ENCODE measurements around the gene PRR30. TPM values are rescaled to one million over a fixed set of nuclear protein-coding genes. Genes with fewer than 3 reads are reported as not detected.
A peak's percentile ranks its signal among the peaks of the same experiment; 100 is the strongest.
"Not testable (repeated sequence)": the region's sequence is repeated elsewhere in the genome, so short reads cannot be mapped to it uniquely, and the experiment has no call there.

PRR30 gene
- polyA plus RNA-seq: not detected
- long read RNA-seq, donor 1: 0 reads
- long read RNA-seq, donor 2: 0 reads
- long read RNA-seq, donor 3: 0 reads
- long read RNA-seq, donor 4: 0 reads
- long read RNA-seq, donor 5: 0 reads
- long read RNA-seq, donor 6: 0 reads
- long read RNA-seq, donor 7: 0 reads
- long read RNA-seq, donor 8: 0 reads
- long read RNA-seq, donor 9: 0 reads
- long read RNA-seq, donor 10: 0 reads
- long read RNA-seq, donor 11: 0 reads

- no CpG with 5 or more reads among the region's 4 CpGs for WGBS (ENCODE audit: insufficient coverage, low lambda C conversion rate)
- no peak within 1 kb of the TSS for H3K27ac ChIP-seq (ENCODE audit: low read length)
Observed at GRCh38 chr2:27139310-27139709, at the start of gene PRR30. Gene PRR30 (minus strand): TSS chr2:27139410. CDS start chr2:27138329, 1,081 bp downstream.

DNA sequence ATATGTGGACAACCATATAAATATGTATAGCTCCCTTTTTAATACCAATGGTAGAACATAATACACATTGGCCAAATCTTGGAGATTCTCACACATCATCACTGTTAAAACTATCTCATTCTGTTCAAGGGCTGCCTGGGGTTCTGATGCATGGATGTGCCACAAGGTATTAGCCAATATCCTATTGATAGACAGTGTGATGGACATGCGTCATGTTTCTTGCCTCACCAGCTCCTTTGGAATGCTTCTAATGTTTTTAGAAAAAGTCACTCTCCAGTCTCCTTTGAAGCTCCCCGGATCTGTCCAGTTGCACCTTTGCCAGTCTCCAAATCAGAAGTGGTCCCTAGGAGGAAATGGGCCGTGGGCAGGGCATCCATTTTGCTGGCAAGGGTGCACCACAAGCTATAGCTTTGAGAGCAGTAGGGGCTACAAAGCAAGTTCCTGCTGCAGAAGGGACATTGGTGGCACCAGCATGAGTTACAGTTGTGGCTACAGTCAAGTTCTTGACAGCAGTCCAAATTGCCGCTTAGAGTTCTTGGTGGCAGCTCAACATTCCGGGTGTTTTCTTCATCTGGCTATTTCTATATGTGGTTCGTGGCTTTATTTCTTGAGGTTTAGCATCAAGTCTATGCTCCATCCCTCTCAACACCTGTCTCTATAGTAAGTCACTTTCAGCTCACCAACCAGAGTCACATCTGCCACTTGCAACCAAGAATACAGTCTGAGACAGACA lies 47.6 kb upstream of the PRR30 start:
- Histone ChIP-seq H3K4me3 (ENCODE audit: low read length) (no peak overlapping the region), H3K27ac (ENCODE audit: low read length) (no peak overlapping the region), H3K27me3 (ENCODE audit: control insufficient read depth, insufficient read depth, low read length) (no peaks in the 10 kb centered on the region), H3K36me3 (ENCODE audit: control insufficient read depth, insufficient read depth, low read length) (no peaks in the 10 kb centered on the region), H3K4me1 (ENCODE audit: control insufficient read depth, insufficient read depth, low read length) (no peaks in the 10 kb centered on the region), H3K9me3 (ENCODE audit: control insufficient read depth, low read depth, low read length) (no peaks in the 10 kb centered on the region)
- no peak for DNase-seq
- 90% methylated on average over 2 of the region's 6 CpGs for WGBS (ENCODE audit: insufficient coverage, low lambda C conversion rate)

More at GRCh38 chr2:27139310-27139709, at the start of gene PRR30:
- no peaks in the 10 kb centered on the region for H3K27me3 ChIP-seq (ENCODE audit: control insufficient read depth, insufficient read depth, low read length)
- H3K36me3 ChIP-seq (ENCODE audit: control insufficient read depth, insufficient read depth, low read length): no peaks in the 10 kb centered on the region
- no peaks in the 10 kb centered on the region for H3K9me3 ChIP-seq (ENCODE audit: control insufficient read depth, low read depth, low read length)
- no peak for DNase-seq
- H3K4me3 ChIP-seq (ENCODE audit: low read length): no peak within 1 kb of the TSS
- H3K4me1 ChIP-seq (ENCODE audit: control insufficient read depth, insufficient read depth, low read length): peaks cover 9% of the 10 kb centered on the region

DNA sequence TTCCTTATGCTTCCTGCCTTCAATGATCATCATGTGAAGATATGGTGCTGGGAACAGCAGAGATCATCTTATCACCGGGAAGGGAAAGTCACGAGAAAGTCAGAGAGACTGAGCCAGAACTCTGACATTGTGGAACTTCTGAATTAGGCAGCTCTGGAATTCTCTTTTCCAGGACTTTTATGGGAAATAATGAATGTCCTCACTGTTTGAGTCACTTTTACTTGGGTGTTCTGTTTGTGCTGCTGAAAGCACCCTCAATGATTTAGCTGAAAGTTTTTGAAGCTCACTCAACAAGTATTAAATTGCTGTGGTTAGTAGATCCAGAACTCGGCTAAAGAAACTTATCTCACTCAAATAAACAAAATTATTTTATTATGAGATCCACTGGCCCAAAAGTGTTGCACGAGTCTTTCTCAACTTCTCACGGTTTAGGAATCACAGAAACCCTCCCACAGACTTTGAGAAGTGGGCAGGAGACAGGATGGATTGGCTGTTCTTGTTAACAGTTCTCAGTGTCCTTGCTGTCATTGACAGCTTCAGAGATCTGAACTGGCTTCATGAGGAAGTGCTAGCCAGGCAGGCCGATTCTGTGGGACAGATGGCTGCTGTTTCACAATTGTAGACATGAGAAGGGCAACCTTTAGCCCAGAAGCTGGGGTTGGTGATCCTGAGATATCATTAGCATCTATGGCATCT lies 46.3 kb upstream of the PRR30 start:
- no peaks in the 10 kb centered on the region for H3K27me3 ChIP-seq (ENCODE audit: control insufficient read depth, insufficient read depth, low read length)
- H3K4me3 ChIP-seq (ENCODE audit: low read length): no peak overlapping the region
- WGBS (ENCODE audit: insufficient coverage, low lambda C conversion rate): no CpG with 5 or more reads among the region's 6 CpGs
- H3K9me3 ChIP-seq (ENCODE audit: control insufficient read depth, low read depth, low read length): no peaks in the 10 kb centered on the region
- H3K36me3 ChIP-seq (ENCODE audit: control insufficient read depth, insufficient read depth, low read length): no peaks in the 10 kb centered on the region
- H3K27ac ChIP-seq (ENCODE audit: low read length): no peak overlapping the region
- H3K4me1 ChIP-seq (ENCODE audit: control insufficient read depth, insufficient read depth, low read length): no peaks in the 10 kb centered on the region
- no peak for DNase-seq

DNA sequence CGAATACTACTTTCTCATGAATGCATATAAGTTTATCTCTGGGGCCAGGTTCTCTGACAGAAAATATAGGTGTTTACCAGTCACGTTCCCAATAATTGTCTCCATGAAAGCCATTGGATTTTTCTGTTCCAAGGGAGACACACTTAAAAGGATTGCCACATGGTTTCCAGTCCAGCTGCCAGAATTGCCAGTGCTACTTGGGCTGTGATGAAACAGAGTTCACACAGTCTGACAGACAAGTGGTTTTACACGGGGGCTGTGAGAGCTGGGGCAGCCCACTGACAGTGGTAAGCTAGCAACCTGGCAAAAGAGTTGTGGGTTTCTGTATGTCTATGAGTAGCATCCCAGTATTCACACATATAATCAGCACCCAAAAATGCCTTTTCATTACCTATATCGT lies 44.9 kb upstream of the PRR30 start:
- Histone ChIP-seq H3K36me3 (ENCODE audit: control insufficient read depth, insufficient read depth, low read length) (no peaks in the 10 kb centered on the region), H3K4me3 (ENCODE audit: low read length) (no peak overlapping the region), H3K27me3 (ENCODE audit: control insufficient read depth, insufficient read depth, low read length) (peaks cover 2% of the 10 kb centered on the region), H3K4me1 (ENCODE audit: control insufficient read depth, insufficient read depth, low read length) (no peaks in the 10 kb centered on the region), H3K27ac (ENCODE audit: low read length) (no peak overlapping the region), H3K9me3 (ENCODE audit: control insufficient read depth, low read depth, low read length) (no peaks in the 10 kb centered on the region)
- DNase-seq: no peak
- WGBS (ENCODE audit: insufficient coverage, low lambda C conversion rate): no CpG with 5 or more reads among the region's 4 CpGs

DNA sequence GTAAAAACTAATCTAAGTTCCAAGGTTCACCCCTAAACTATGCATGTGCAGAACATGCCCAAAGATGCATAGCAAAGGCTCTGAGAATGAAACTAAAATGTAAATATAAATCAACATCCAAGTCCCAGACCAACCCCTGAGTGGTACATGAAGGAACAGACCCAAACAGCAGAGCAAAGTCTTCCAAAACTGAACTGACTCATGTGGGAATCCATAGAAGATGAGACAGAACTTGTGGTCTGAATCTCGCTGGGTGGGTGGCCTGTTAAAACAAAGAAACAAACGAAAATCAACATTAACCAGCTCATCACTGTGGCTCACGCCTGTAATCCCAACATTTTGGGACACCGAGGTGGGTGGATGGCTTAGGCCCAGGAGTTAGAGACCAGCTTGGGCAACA lies 43.1 kb upstream of the PRR30 start:
- H3K27ac ChIP-seq (ENCODE audit: low read length): no peak overlapping the region

DNA sequence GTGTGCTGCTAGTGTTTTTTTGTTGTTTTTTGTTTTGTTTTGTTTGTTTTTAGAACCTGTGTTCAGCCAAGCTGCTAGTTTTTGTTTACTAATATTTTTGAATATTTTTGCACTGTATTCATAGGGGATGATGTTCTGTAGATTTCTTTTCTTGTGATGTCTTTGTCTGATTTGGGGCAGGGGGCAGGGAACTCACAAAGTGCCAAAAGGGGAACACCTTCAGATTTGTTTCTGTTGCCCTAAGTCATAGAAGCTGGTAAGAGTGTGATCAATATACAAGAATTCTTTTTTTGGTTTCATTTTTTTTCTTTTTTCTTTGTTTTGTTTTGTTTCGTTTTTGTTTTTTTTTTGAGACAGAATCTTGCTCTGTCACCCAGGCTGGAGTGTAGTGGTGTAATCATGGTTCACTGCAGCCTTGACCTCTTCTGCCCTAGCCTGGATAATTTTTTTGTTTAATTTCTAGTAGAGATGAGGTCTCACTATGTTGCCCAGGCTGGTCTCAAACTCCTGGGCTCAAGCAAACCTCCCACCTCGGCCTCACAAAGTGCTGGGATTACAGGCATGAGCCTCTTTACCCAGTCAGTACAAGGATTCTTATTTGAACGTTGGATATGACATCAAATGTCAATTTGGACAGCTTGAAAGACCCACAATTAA lies 40.3 kb upstream of the PRR30 start:
- H3K4me1 ChIP-seq (ENCODE audit: control insufficient read depth, insufficient read depth, low read length): no peaks in the 10 kb centered on the region
- no peak overlapping the region for H3K27ac ChIP-seq (ENCODE audit: low read length)
- no peak for DNase-seq
- WGBS (ENCODE audit: insufficient coverage, low lambda C conversion rate): no CpG with 5 or more reads among the region's 3 CpGs
- H3K9me3 ChIP-seq (ENCODE audit: control insufficient read depth, low read depth, low read length): no peaks in the 10 kb centered on the region
- H3K36me3 ChIP-seq (ENCODE audit: control insufficient read depth, insufficient read depth, low read length): no peaks in the 10 kb centered on the region
- H3K27me3 ChIP-seq (ENCODE audit: control insufficient read depth, insufficient read depth, low read length): peaks cover 5% of the 10 kb centered on the region
- no peak overlapping the region for H3K4me3 ChIP-seq (ENCODE audit: low read length)

More for the DNA sequence above, 43.1 kb upstream of the PRR30 start:
- Histone ChIP-seq H3K4me1 (ENCODE audit: control insufficient read depth, insufficient read depth, low read length) (no peaks in the 10 kb centered on the region), H3K9me3 (ENCODE audit: control insufficient read depth, low read depth, low read length) (no peaks in the 10 kb centered on the region), H3K27me3 (ENCODE audit: control insufficient read depth, insufficient read depth, low read length) (peaks cover 2% of the 10 kb centered on the region), H3K4me3 (ENCODE audit: low read length) (no peak overlapping the region), H3K36me3 (ENCODE audit: control insufficient read depth, insufficient read depth, low read length) (no peaks in the 10 kb centered on the region)
- no CpG with 5 or more reads among the region's 4 CpGs for WGBS (ENCODE audit: insufficient coverage, low lambda C conversion rate)
- DNase-seq: no peak

DNA sequence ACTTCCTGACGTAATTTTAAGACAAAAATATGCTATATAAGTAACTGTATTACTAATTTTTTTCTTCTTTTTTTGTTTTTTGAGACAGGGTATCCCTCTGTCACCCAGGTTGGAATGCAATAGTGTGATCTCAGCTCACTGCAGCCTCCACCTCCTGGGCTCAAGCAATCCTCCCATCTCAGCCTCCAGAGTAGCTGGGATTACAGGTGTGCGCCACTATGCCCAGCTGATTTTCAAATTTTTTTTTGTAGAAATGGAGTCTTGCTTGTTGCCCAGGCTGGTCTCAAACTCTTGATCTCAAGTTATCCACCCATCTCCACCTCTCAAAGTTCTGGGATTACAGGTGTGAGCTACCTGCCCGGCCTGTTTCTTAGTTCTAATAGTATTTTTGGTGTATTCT lies 39.3 kb upstream of the PRR30 start:
- H3K27ac ChIP-seq (ENCODE audit: low read length): no peak overlapping the region
- no peak for DNase-seq
- H3K36me3 ChIP-seq (ENCODE audit: control insufficient read depth, insufficient read depth, low read length): no peaks in the 10 kb centered on the region
- 100% methylated on average over 1 of the region's 3 CpGs for WGBS (ENCODE audit: insufficient coverage, low lambda C conversion rate)
- H3K9me3 ChIP-seq (ENCODE audit: control insufficient read depth, low read depth, low read length): no peaks in the 10 kb centered on the region
- H3K27me3 ChIP-seq (ENCODE audit: control insufficient read depth, insufficient read depth, low read length): peaks cover 5% of the 10 kb centered on the region
- no peak overlapping the region for H3K4me3 ChIP-seq (ENCODE audit: low read length)
- no peaks in the 10 kb centered on the region for H3K4me1 ChIP-seq (ENCODE audit: control insufficient read depth, insufficient read depth, low read length)

DNA sequence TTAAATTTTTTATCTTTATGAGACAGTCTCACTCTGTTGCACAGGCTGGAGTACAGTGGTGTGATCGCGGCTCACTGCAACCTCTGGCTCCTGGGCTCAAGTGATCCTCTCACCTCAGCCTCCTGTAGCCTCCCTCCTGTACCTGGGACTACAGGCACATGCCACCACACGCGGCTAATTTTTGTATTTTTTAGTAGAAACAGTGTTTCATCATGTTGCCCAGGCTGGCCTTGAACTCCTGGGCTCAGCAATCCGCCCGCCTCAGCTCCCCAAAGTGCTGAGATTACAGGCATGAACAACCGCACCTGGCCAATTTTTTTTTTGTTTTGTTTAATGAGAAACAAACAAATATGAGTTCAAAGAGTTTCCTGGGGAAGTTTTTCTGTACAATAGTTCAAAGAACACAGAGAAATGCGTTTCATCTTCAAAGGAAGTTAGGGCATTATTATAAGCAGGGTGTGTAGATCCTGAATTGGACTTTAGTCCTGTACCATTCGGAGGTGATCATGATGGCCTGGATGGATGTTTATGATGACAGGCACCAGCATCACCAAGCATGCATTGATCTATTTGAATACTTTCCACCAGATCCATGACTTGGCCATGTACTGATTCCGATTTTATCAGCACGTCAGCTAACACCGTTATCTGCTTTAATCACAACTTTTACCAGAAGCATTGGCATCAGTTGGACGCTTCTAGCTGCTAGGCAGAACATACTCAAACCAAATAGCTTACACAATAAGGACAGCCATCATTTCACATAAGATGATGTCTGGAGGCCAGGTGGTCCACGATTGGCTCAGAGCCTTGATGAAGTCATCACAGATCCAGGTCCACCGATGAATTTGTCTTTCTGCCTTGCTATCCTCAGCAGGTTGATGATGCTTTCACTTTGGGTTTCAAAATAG lies 38.5 kb upstream of the PRR30 start:
- WGBS (ENCODE audit: insufficient coverage, low lambda C conversion rate): no CpG with 5 or more reads among the region's 15 CpGs
- H3K9me3 ChIP-seq (ENCODE audit: control insufficient read depth, low read depth, low read length): no peaks in the 10 kb centered on the region
- peaks cover 5% of the 10 kb centered on the region for H3K27me3 ChIP-seq (ENCODE audit: control insufficient read depth, insufficient read depth, low read length)
- H3K36me3 ChIP-seq (ENCODE audit: control insufficient read depth, insufficient read depth, low read length): no peaks in the 10 kb centered on the region
- peak in 1 of 2 donors; percentile 22 for DNase-seq
- no peak overlapping the region for H3K4me3 ChIP-seq (ENCODE audit: low read length)
- H3K27ac ChIP-seq (ENCODE audit: low read length): no peak overlapping the region
- H3K4me1 ChIP-seq (ENCODE audit: control insufficient read depth, insufficient read depth, low read length): no peaks in the 10 kb centered on the region

- not testable (repeated sequence) for H3K4me1 ChIP-seq (ENCODE audit: control insufficient read depth, insufficient read depth, low read length); H3K27me3 ChIP-seq (ENCODE audit: control insufficient read depth, insufficient read depth, low read length); H3K9me3 ChIP-seq (ENCODE audit: control insufficient read depth, low read depth, low read length); H3K4me3 ChIP-seq (ENCODE audit: low read length); H3K36me3 ChIP-seq (ENCODE audit: control insufficient read depth, insufficient read depth, low read length); H3K27ac ChIP-seq (ENCODE audit: low read length); DNase-seq
- no CpG with 5 or more reads among the region's 4 CpGs for WGBS (ENCODE audit: insufficient coverage, low lambda C conversion rate)
Observed at GRCh38 chr2:27175781-27176180, 36.6 kb upstream of the PRR30 start.

Measured in large intestine (tissue), 12 donors.